Measurements from ENCODE around the gene TAF11. TPM values are rescaled to one million over a fixed set of nuclear protein-coding genes. Genes with fewer than 3 reads are reported as not detected.

TAF11 gene
- total RNA-seq, 1 experiment from 2014 or later, result 49.4 TPM

DNA sequence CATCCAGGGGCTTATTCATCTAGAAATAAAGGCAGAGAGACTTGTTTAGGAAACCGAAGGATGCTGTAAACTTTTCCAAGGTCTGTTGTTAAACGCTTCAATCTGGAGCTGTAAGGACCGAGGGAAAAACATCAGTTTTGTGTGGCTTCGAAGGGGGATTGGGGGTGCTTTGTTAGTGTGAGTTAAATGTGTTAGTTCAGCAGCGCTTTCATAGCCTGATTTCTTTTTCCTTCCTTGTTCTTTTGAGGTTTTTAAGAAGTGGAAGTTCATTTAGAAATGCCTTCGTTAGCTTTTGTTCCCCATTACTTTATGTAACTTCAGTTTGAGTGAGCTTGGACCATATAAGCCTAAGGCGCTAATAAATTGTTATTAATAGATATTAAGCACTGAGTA, 2.7 kb upstream of the TAF11 start:
- Histone ChIP-seq H3K9ac (ENCODE audit: extremely low read depth, insufficient read length, low read length) (no peak overlapping the region), H2BK120ac (ENCODE audit: low read depth, low read length, poor library complexity, severe bottlenecking) (no peak overlapping the region), H2BK5ac (ENCODE audit: insufficient read length, low read length) (no peak overlapping the region), H3K23ac (ENCODE audit: insufficient read length, low read depth, low read length) (no peak overlapping the region), H2AFZ (ENCODE audit: low read length) (no peak overlapping the region), H3K4me1 (ENCODE audit: insufficient read depth, low read length) (no peaks in the 10 kb centered on the region), H2BK12ac (ENCODE audit: insufficient read length, low read depth, low read length) (no peak overlapping the region), H2BK15ac (ENCODE audit: low read depth, low read length) (no peak overlapping the region), H3K4ac (ENCODE audit: low read depth, low read length) (no peak overlapping the region), H3K79me2 (ENCODE audit: insufficient read depth, low read length) (peaks cover 8% of the 10 kb centered on the region; the same call in 1 of the 2 replicates), H3K4me2 (ENCODE audit: insufficient read depth, insufficient read length, low read length) (no peak overlapping the region), H3K56ac (ENCODE audit: insufficient read length, low read depth, low read length) (no peak overlapping the region), H3K18ac (ENCODE audit: insufficient read length, low read depth, low read length) (no peak overlapping the region), H3T11ph (ENCODE audit: low read length) (no peak overlapping the region), H4K20me1 (ENCODE audit: control insufficient read depth, insufficient read depth, insufficient read length) (no peaks in the 10 kb centered on the region), H2BK20ac (ENCODE audit: low read depth, low read length, poor library complexity, severe bottlenecking) (no peak overlapping the region), H3K9me3 (ENCODE audit: control insufficient read depth, low read depth, low read length) (no peaks in the 10 kb centered on the region), H4K8ac (replicated peaks; ENCODE audit: insufficient read length, low read depth, low read length) (no peak overlapping the region), H4K5ac (ENCODE audit: insufficient read length, low read depth, low read length) (no peak overlapping the region), H3K79me1 (ENCODE audit: insufficient read depth, low read depth, low read length, poor library complexity, severe bottlenecking) (peaks cover 3% of the 10 kb centered on the region), H3K27me3 (ENCODE audit: insufficient read depth, low read length) (no peaks in the 10 kb centered on the region), H3K27ac (ENCODE audit: insufficient read length, low read depth, low read length) (no peak overlapping the region), H3K14ac (ENCODE audit: insufficient read depth, low read length) (no peak overlapping the region), H2AK5ac (ENCODE audit: insufficient read length, low read length) (no peak overlapping the region), H4K91ac (ENCODE audit: insufficient read length, low read depth, low read length) (no peak overlapping the region), H3K23me2 (ENCODE audit: insufficient read length, low read depth, low read length, poor library complexity, severe bottlenecking) (peaks cover 13% of the 10 kb centered on the region)
- Mint-ChIP-seq H3K27me3 (ENCODE audit: low read depth) (no peaks in the 10 kb centered on the region), H3K36me3 (ENCODE audit: insufficient read depth in 1 of 3, low read depth in 3 of 3) (peaks cover under 1 to 8% (median 4%) of the 10 kb centered on the region in 3 experiments; a peak in 6 of 7 replicates), H3K4me3 (peak overlapping the region; percentile 99 to 100), H3K4me1 (peaks cover 26 to 27% of the 10 kb centered on the region in 2 experiments), H3K27ac (peak overlapping the region in 1 of 3 experiments; percentile 54; a peak in 1 of 7 replicates), H3K9me3 (peaks cover 0 to 4% of the 10 kb centered on the region in 2 experiments; a peak in 1 of 5 replicates)
- no CpG with 5 or more reads among the region's 7 CpGs for WGBS (ENCODE audit: extremely low coverage, insufficient read length, low lambda C conversion rate)
- TF ChIP-seq, protein P1, sequence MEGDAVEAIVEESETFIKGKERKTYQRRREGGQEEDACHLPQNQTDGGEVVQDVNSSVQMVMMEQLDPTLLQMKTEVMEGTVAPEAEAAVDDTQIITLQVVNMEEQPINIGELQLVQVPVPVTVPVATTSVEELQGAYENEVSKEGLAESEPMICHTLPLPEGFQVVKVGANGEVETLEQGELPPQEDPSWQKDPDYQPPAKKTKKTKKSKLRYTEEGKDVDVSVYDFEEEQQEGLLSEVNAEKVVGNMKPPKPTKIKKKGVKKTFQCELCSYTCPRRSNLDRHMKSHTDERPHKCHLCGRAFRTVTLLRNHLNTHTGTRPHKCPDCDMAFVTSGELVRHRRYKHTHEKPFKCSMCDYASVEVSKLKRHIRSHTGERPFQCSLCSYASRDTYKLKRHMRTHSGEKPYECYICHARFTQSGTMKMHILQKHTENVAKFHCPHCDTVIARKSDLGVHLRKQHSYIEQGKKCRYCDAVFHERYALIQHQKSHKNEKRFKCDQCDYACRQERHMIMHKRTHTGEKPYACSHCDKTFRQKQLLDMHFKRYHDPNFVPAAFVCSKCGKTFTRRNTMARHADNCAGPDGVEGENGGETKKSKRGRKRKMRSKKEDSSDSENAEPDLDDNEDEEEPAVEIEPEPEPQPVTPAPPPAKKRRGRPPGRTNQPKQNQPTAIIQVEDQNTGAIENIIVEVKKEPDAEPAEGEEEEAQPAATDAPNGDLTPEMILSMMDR (conservative IDR thresholded peaks at IDR 0.05), result no peak
- no peak for DNase-seq
